Neutrophil (primary cell): ENCODE measurements around the gene NEUROG1.

Experiments
- H3K27ac ChIP-seq: fragments of 200-600 bp; sonication (generic); 2 replicates; pipeline ENCODE4 v1.5.1; 2016; ENCODE audit warnings: mild to moderate bottlenecking, moderate library complexity
- H3K27me3 ChIP-seq: fragments of 200-600 bp; sonication (generic); 2 replicates; pipeline ENCODE4 v1.6.0; 2016; ENCODE audit warnings: mild to moderate bottlenecking
- H3K36me3 ChIP-seq: fragments of 200-600 bp; sonication (generic); 2 replicates; pipeline ENCODE4 v1.5.1; 2017
- H3K4me1 ChIP-seq, 2 experiments: fragments of 200-600 bp in 1 of 2; sonication (generic) in 1 of 2; 1 replicate in 1 of 2; 2 replicates in 1 of 2; pipeline versions ENCODE4 v1.5.1 to v1.6.1; 2013 to 2016; ENCODE audit warnings: low read depth in 1 of 2, low read length in 1 of 2, mild to moderate bottlenecking in 1 of 2, moderate library complexity in 1 of 2; ENCODE audit not compliant: control insufficient read depth in 1 of 2, insufficient read depth in 1 of 2
- H3K4me3 ChIP-seq, 2 experiments: fragments of 200-600 bp in 1 of 2; sonication (generic) in 1 of 2; 1 replicate in 1 of 2; 2 replicates in 1 of 2; pipeline ENCODE4 v1.5.1; 2013 to 2016; ENCODE audit warnings: low read depth in 1 of 2, low read length in 1 of 2, mild to moderate bottlenecking in 1 of 2, moderate library complexity in 1 of 2
- H3K9me3 ChIP-seq: fragments of 200-600 bp; sonication (generic); 2 replicates; pipeline ENCODE4 v1.5.1; 2016
- TF ChIP-seq, protein P1 (sequence below): fragments of 200-600 bp; sonication (generic); IDR thresholded peaks from 2 replicates; pipeline ENCODE4 v1.5.1; 2016; ENCODE audit warnings: antibody characterized with exemption

NEUROG1 gene

DNA sequence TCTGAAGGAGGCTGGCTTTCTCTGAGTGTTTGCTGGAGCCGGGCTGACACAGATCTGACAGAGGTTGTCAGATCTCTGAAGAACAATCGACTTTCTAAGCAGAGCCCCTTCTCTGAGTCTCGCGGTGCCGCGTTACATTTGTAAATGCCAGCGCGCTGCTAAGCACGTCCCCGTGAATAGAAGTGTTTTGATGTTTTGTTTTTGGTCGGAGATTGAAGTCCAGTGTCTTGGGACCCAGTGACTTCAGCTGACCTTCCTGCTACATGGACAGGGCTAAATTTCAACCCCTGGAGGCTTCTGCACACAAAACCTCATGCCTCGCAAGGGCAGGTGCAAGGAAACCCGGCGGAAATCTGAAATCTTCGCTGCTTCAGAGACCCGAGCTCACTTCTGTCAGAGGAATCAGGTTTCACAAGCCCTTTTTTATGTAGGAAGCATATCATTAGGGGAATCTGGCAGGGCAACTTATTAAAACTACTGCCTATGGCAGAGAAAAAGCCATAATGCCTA is 27.2 kb downstream of the NEUROG1 start:
- H3K27me3 ChIP-seq: peaks cover 76% of the 10 kb centered on the region
- no peaks in the 10 kb centered on the region for H3K9me3 ChIP-seq
- TF ChIP-seq, protein P1, sequence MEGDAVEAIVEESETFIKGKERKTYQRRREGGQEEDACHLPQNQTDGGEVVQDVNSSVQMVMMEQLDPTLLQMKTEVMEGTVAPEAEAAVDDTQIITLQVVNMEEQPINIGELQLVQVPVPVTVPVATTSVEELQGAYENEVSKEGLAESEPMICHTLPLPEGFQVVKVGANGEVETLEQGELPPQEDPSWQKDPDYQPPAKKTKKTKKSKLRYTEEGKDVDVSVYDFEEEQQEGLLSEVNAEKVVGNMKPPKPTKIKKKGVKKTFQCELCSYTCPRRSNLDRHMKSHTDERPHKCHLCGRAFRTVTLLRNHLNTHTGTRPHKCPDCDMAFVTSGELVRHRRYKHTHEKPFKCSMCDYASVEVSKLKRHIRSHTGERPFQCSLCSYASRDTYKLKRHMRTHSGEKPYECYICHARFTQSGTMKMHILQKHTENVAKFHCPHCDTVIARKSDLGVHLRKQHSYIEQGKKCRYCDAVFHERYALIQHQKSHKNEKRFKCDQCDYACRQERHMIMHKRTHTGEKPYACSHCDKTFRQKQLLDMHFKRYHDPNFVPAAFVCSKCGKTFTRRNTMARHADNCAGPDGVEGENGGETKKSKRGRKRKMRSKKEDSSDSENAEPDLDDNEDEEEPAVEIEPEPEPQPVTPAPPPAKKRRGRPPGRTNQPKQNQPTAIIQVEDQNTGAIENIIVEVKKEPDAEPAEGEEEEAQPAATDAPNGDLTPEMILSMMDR: no peak
- no peaks in the 10 kb centered on the region for H3K36me3 ChIP-seq
- H3K27ac ChIP-seq: no peak overlapping the region
- H3K4me3 ChIP-seq: no peak overlapping the region
- H3K4me1 ChIP-seq: no peaks in the 10 kb centered on the region

DNA sequence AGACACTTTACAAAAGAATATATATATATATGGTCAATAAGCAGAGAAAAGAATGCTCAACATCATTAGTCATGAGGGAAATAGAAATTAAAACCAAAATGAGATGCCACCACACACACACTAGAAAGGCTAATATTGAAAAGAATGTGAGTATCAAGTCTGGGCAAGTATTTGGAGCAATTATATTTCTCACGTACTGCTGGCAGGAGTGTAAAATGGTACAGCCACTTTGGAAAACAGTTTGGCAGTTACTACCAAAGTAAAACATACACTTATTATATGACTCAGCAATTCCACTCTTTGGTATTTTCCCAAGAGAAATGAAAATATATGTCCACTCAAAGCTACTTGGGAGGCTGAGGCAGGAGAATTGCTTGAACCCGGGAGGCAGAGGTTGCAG is 29.8 kb downstream of the NEUROG1 start:
- no peaks in the 10 kb centered on the region for H3K36me3 ChIP-seq
- H3K27me3 ChIP-seq: peaks cover 91% of the 10 kb centered on the region
- H3K4me1 ChIP-seq: no peaks in the 10 kb centered on the region
- H3K9me3 ChIP-seq: no peaks in the 10 kb centered on the region
- no peak overlapping the region for H3K27ac ChIP-seq
- H3K4me3 ChIP-seq: no peak overlapping the region
- TF ChIP-seq, protein P1: no peak

DNA sequence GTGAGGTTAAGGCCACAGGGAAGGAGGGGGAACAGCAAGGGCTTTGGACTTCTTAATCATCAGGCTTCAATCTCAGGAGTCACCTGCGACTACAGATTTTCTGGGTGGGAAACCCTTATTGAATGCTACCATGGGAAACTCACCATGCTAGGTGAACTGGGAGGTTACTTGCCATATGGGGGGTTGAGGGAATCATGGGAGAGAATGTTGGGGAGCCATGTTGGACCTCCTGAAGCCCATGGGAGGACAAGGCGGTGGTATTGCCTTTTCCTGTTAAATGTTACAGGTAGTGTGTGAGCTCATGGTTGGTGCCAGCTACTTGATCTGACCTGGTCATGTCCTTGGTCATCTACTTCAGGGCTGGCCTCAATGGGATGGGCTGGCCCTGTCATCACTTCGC is 31.4 kb downstream of the NEUROG1 start:
- H3K4me1 ChIP-seq: no peaks in the 10 kb centered on the region
- no peak overlapping the region for H3K4me3 ChIP-seq
- TF ChIP-seq, protein P1: no peak
- H3K9me3 ChIP-seq: no peaks in the 10 kb centered on the region
- no peak overlapping the region for H3K27ac ChIP-seq
- H3K36me3 ChIP-seq: no peaks in the 10 kb centered on the region
- peaks cover 87% of the 10 kb centered on the region for H3K27me3 ChIP-seq

DNA sequence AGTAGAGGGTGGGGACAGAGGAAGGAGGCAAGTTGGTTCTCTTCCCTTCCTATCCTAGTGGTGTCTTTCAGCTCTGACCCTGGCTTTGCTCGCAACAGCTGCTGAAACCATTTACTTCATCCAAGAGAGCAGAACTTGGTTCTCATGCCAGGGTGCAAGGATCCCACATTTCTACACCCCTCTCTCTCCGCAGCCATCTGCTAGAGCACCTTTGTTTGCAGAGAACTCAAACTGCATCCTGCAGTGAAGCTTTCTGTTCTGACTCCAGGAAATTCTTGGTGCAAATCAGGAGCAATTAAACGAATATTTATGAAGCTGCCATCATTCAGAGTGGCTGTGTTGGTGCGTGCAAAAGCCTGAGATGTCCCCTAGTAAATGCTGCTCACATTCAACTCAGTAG is 31.9 kb downstream of the NEUROG1 start:
- Histone ChIP-seq H3K27ac (no peak overlapping the region), H3K9me3 (no peaks in the 10 kb centered on the region), H3K27me3 (peaks cover 87% of the 10 kb centered on the region), H3K36me3 (no peaks in the 10 kb centered on the region), H3K4me3 (no peak overlapping the region), H3K4me1 (no peaks in the 10 kb centered on the region)
- TF ChIP-seq, protein P1: no peak

DNA sequence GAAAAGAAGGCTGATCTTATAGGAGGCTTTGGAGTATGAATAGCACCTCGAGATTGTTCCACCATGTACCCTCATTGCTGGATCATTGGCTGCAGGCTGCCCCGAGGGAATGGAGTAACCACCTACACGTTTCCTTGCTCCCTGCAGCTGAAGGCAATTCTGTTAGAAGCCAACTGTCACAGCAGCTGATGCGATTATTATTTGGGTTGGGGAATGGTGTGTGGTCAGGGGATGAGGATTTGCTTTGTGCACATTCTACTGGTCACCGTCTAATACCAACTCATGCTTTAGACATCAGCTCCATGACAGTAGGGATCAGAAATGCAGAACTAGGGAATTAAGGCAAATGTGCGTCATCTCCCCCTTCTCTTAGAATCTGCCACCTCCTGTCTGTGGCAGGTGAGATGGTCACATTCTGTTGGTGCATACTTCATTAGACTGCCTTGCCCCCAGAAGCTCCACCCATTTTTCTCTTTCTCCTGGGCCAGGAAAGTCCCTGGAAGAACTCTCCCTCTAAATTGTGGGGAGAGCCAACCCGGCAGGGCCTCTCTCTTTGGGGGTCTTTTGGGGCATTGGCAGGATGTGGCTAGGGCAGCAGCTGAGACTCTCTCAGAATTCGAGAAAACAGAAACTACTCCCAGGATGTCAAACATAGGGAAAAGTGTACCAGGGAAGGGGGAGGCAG is 32.8 kb downstream of the NEUROG1 start:
- H3K4me1 ChIP-seq: no peaks in the 10 kb centered on the region
- no peak overlapping the region for H3K4me3 ChIP-seq
- no peaks in the 10 kb centered on the region for H3K9me3 ChIP-seq
- peaks cover 87% of the 10 kb centered on the region for H3K27me3 ChIP-seq
- TF ChIP-seq, protein P1: no peak
- H3K27ac ChIP-seq: no peak overlapping the region
- no peaks in the 10 kb centered on the region for H3K36me3 ChIP-seq
